ENCODE results near the gene TMEM202.
"Not testable (repeated sequence)": the region's sequence is repeated elsewhere in the genome, so short reads cannot be mapped to it uniquely, and the experiment has no call there.

The TMEM202 gene, protein sequence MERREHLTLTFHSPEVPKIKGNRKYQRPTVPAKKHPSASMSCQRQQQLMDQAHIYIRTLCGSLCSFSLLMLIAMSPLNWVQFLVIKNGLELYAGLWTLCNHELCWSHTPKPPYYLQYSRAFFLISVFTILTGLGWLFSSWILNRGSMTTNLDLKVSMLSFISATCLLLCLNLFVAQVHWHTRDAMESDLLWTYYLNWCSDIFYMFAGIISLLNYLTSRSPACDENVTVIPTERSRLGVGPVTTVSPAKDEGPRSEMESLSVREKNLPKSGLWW

DNA sequence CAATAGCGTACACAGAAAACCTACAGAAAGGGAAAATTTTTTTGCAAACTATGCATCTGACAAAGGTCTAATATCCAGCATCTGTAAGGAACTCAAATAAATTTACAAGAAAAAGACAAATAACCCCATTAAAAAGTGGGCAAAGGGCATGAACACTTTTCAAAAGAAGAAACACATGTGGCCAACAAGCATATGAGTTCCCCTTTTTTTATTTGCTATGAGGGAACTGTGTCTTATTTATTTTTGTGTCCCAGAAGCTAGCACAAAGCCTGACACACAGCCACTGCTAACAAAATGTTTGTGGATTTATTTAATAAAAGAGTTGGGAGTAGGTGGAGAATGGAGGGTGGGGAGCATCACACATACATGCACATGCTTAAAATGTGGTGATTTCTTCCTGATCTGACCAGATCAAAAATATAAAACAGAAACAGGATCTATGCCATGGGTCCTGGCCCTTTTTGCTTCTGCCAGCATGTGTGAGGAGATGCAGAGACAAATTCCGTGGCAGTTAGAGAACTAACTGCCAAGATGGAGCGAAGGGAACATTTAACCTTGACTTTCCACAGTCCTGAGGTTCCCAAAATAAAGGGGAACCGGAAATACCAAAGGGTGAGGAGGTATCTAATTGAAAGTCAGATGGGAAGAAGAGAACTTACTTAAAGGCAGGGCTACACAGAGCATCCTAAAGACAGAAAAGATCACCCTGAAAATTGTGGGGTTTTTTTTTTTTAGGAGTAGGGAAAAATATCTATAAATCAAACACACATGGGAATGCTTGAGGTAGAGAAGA, at the start of gene TMEM202:
Gene TMEM202 (plus strand): TSS at position 510 of the 793 bp plus-strand sequence. CDS start 22 bp downstream, at position 532.
- no peak for DNase-seq

DNA sequence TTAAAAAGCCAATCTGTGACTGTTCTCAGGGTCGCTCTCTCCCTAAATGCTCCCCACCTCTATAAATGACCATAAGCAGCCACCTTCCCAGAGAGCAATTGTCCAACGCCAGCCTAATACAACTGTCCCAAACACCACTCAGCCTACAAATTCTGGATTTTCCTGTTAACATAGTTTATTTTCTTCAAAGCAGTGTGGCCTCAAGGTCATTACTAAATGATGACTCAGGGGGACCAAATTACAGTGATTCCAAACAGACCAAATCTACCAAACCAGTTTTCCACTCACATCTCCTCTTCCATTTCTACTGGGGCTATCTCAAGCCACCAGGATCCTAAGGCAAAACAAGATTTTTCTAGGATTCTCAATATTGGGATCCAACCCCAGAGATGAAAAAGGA, 44.8 kb upstream of the TMEM202 start:
- no peak for DNase-seq

DNA sequence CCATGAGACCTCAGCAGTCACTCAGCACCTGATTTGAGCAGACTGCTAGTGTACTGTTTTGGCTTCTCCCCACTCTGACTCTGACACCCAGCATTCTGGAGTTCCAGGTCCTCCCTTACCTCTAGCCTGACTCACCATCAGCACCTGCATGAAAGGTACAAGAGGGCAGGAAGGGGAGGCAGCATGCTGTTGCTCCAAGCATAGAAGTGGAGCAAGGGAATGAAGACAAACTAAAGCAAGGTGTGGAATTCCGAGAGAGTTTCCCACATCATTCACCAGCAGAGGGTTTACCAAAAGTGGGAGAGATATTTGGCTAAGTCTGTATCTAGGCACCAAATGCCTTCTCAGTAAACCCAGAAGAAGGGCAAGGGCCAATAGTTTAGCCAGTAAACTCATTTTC, 43.6 kb upstream of the TMEM202 start:
- DNase-seq = no peak

DNA sequence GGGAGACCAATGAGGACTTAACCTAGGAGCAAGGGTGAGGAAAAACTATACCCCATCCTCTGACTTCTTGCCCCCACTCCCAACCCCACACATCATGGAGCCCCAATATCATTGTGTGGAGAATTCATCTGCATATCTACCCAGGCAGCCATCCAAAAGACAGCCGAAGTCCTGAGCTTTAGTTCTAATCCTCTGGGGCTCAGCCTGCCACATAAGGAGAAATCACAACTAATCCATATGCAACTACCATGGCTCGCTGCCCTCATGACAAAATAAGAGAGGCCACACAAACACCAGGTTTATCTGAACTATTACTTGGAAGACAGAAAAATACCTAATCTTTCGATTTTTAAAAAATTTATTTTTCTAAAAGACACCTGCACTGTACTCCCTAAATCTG, 40.0 kb upstream of the TMEM202 start:
- DNase-seq = no peak

DNA sequence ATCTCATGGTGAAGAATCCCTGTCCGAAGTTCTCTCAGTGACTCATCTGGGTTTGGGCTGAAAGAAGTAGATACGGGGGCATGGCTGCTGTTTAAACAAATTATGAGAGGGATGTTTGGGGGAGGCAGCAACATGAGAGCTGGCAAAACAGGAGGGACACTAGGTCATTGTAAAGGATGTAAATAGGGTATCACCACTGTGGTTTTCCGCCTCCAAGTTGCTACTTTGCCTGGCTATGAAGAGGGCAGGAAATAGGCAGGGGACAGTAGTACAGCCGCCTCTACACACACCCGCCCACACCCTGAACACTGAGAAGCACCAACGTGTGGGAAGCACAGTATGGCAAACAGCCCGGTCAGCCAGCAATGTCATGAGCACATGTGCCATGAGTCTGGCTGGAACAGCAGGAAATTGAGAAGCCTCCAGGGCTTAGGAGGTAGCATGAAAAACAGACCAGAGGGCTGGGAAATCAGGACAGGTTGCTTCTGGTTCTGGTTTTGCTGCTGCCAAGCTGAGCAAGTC, 39.4 kb upstream of the TMEM202 start:
- DNase-seq = peak in 1 of 2 experiments; percentile 19

DNA sequence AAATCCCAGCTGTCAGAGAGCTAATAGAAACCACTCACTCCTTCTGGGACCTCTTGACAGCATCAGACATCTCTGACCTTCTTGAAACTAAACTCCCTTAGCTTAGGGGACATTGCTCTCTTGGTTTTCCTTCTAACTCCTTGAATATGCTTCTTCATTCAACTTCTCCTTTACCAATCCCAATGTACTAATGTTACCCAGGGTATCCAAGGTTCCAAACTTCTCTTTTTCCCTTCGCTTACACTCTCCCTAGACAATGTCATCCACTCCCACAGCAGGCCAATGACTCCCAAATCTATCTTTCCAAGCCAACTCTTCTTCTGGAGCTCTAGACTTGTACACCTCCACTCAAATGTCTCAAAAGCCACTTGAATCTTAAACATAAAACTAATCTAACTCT, 36.9 kb upstream of the TMEM202 start:
- DNase-seq = no peak

DNA sequence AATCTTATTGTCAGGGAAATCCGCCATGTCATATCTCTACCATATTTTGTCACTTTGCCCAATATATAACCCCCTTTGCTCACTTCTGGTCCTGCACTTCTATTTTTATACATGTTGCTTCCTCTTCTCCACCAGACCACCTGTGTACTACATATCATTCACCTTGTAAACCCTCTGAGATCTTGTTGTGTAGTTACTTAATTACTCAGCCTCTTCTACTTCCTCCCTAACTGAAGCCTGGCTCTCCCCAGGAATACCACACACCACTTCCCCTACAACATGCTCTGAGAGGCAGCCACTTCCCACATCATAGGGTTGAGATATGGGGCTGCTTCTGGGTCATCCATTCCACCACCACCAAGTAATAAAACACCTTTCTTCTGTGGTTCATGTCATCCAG, 32.3 kb upstream of the TMEM202 start:
- DNase-seq = no peak

DNA sequence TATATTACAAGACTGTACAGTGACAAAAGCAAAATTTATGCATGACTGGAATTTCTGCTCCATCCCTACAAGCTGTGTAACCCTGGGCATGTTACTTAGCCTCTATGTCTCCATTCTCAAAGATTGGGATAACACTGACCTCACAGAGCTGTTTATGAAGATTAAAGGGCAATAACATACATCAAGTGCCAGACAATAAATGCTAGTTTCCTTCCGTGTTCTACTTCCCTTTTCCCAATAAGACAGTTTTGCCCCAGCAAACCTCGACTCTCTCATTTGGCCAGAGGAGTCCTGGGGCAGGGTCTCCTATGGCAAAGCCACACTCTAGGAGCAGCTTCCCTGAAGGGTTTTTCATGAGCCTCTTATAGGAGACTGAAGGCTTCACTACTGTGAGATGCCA, 29.8 kb upstream of the TMEM202 start:
- no peak for DNase-seq

DNA sequence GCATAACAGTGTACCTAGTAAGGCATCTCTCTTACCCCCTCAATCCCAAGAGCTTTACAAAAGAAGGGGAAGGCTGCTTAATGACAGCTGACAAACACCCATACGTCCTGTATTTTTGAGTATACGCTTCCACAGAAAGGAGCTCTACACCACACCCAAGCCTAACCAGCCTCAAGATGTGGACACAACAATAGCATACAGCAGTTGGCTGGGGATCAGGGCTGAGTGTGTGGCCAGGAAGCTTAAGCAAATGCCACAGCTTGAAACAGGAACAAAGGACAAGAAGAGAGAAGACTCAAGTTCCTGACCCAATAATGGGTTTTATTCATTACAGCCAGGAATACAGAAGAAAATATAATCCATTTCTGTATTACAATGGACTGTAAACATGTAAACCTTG, 29.2 kb upstream of the TMEM202 start:
- no peak for DNase-seq

DNA sequence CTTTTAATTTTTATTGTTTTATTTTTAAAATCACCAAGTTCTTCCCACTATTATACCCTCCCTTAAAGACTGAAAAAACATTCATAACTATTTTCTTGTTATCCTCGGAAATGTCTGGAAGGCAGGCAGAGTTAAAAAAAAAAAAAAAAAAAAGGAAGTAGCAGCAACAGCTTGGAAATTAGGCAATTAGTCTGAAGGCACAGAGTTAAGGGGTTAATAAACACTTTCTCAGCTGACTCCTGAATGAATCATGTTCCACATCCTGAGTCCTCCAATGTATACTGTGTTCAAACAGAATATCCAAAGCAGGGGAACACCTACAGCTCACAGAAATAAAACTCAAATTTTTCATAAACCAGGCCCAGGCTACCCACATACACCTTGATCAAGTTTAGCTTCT, 28.1 kb upstream of the TMEM202 start:
- no peak for DNase-seq

DNA sequence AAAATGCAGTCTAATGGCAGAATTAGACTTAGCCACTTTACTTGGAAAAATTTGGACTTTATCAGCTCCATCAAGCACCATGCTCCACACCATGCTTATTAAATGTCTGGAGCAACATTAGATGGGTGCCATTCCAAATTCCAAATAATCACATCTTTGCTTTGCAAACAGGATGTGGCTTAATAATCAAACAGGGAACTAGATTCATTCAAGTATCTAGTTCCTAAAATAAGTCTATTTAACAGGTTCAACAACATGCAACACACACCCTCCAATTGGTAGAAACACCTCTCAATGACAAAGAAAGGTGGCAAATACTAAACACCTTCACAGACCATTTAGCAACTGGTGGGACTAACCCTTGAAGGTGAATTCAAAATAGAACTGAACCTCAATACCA, 25.7 kb upstream of the TMEM202 start:
- DNase-seq = no peak

DNA sequence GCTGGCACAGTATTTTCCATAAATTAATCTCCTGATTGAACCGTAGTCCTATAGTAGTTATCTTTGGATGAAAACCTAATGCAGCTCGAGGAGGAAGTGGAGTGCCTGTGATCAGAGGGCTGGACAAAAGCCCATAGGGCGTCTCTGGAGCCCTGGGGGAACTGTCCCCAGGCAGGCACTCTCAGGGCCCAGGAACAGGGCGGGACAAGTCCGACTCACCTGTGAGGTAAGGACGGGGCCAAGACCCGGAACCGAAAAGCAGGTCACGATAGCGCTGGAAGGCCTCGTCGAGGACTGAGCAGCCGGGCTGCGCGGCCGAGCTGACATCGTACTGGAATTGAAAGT, 22.6 kb upstream of the TMEM202 start:
- peak; percentile 68 to 82 for DNase-seq

DNA sequence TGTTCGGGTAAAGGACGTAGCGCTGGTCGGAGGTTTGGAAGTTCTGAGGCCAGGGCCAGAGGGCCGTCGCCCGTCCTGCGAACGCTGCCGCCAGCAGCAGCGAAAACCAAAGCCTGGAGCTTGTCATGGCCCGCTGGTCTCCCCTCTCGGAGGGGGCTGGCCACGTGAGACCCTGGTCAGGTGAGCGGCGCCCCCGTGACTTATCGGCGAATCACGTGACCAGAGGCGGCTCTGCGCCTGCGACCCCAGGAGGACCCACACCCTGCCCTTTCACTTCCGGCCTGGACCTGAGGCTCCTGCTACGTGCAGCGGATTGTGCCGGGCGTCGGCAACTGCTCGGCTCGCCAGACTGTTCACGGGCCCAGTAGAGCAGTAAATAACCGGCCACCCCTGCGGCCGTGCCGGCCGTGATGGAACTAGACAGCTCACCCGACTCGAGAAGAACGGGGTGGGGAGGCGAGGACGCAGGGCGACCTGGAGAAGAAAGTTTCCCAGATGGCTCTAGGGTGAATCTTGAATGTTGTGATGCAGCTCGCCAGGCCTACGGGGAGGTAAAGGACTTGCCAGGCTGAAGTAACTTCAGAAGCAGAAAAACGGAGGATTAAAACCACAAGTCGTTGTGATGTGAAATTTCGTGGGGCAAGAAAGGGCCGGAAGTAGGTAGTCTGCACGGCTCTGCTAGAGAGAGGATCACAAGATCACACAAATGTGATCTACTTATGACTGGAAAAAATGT, 22.1 kb upstream of the TMEM202 start, which contains the start of gene HEXA:
Gene HEXA (minus strand): TSS at position 169 of the 736 bp plus-strand sequence. CDS start 42 bp downstream, at position 127.
- DNase-seq = peak; percentile 90 to 98

DNA sequence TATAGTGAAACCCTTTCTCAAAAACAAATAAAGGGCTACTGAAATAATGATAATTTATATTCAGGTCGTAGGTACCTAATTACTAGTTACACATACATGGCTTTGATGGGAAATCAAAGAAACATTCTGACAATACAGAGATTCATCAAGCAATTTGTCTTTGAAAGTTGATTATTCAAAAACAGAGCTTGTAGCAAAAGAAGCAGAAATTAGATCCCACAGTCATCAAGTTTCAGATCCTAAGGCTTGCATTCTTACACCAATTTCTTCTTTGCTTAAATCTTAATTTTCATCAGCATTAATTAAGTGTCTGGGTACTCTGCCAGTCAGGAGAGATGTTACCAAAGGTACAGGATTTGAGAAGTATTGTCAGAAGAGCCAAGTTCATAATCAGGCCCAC, 20.8 kb upstream of the TMEM202 start:
- DNase-seq = no peak

DNA sequence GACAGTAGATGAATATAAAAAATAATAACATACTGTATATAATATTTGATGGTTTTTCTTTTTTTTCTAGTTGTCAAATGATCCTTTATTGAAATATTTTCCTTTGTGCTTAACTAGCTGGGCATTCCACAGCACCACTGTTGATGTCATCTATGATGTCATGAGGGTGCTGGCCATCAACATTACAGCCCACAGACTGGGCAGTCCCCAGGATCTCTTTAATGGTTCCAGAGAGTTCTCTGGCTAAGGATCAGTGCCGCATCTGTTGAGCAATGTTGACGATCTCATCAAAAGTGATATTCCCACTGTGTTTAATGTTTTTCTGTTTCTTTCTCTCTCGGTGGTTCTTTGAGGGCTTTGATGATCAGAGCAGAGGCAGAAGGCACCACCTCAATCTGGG, 19.0 kb upstream of the TMEM202 start:
- not testable (repeated sequence) for DNase-seq

DNA sequence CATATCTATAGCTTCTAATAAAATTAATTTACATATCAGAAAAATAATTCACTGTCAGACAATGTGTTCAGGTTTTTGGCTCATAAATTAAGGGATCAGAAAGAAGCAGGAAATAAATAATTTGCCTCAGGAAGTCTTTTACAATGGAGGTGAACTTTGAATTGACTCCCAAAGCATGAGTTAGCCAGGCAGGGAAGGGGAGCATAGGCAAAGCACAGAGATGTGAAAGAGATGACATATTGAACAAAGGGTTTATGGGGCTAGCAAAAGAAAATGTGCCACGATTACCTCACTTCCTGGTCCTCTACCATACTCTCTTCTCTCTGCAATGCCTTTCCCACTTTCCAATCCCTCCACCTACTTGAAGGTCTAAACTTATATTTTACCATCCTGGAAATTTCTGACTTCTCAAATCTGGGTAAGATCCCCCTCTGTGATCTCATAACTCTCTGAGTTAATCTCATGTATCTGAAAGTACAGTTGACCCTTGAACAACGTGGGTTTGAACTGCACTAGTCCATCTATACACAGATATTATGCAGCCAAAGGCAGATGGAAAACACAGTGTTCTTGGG, 18.2 kb upstream of the TMEM202 start:
- no peak for DNase-seq

DNA sequence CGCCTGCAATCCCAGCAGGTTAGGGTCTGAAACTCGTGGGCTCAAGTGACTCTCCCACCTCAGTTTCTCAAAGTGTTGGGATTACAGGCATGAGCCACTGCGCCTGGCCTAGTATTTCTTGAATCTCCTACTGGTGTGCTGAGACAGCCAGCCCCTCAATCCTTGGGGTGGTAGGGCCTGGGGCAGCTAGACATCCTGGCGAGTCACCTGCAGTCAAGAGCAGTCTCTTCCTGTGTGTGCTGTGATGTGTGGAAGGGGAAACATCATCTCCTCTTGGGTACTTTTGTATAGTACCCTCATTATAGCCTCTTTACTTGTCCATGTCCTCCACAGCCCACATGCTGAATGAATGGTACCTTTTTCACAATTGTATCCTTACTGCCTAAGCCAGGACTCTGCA, 17.4 kb upstream of the TMEM202 start:
- no peak for DNase-seq

DNA sequence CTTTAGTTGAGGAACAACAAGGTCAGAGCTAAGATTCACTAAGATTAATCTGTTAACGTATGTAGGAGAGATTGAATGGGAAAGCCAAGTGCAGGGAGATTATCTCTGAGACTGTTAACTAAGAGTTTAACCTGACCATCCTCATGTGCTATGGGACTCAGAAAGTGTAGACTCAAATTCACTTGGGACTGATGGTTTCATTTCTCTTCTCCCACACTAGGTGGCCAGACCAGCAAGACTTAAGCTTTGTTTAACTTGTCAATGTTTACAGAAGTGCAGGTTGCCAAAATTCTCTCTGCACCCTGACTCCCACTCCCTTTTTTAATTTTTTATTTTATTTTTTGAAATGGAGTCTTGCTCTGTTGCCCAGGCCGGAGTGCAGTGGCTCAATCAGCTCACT, 16.0 kb upstream of the TMEM202 start:
- peak in 1 of 2 experiments; percentile 18 for DNase-seq

DNA sequence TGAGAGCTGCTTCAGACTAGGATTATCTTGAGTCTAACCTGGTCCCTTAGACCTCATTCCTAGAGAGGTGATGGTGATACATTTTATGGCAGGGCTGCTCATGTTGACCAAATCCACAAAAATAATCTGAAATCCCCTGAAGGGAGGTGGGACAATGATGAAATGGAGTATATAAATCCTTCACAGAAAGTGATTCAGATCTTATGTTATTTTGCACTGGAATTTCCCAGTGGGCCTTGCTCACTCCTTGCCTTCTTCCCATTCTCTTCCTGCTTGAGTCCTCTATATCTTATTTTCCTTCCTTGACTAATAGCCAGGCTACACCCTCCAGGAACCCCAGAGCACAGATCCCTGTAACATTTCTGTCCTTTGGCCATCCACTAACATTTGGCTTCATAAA, 10.4 kb upstream of the TMEM202 start:
- no peak for DNase-seq

DNA sequence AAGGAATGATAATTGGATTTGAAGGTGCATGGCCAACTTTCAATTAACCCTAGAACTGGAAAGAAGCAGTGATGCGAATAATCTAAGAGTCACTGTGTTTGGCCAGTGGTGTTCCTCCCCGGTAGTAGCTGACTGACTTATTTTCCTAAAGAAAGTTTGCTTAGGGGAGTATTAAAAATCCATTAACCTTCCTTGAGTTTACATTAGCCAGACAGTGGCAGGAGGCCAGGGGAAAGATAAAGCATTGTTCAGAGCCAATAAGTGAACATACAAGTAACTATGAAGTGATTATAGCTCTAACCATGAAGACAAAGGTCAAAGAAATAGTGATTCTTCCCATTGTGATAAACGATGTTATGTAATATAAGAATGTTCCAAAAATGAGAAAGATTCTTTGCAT, 8.9 kb upstream of the TMEM202 start:
- DNase-seq = no peak

DNA sequence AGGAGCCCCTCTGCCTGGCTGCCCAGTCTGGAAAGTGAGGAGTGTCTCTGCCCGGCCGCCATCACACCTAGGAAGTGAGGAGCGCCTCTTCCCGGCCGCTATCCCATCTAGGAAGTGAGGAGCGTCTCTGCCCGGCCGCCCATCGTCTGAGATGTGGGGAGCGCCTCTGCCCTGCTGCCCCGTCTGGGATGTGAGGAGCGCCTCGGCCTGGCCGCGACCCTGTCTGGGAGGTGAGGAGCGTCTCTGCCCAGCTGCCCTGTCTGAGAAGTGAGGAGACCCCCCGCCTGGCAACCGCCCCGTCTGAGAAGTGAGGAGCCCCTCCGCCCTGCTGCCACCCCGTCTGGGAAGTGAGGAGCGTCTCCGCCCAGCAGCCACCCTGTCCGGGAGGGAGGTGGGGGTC, 1.8 kb upstream of the TMEM202 start:
- DNase-seq = not testable (repeated sequence)

DNA sequence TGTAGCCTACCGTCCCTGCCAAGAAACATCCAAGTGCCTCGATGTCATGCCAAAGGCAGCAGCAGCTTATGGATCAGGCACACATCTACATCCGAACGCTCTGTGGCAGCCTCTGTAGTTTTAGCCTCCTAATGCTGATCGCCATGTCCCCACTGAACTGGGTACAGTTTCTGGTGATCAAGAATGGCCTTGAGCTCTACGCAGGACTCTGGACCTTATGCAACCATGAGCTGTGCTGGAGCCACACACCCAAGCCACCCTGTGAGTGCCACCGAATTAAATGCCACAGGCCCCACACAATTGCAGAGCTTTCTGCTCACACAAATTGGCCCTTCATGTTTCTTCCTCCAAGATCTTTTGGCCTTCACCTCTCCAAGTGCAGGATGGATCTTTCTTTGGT, 543 bp downstream of the TMEM202 start:
- DNase-seq = no peak

DNA sequence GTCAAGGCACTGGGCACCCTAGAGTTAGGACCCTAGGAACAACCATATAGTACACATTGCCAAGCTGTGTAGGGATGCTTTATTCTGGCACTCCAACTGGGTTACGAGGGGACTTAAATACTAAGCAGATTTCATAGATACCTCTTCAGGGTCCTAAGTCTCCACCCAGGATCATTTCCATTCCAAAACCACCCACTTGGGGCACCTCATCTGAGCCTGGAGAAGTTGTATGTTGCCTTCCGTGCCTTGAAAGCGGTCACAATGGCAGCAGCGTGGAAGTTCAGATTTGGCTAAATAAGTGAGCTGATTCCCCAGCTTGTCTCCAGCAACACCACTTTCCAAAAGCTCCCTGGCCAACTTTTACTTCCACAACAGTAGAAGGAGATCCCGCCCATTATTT, 4.6 kb downstream of the TMEM202 start:
- no peak for DNase-seq

Measured in NCI-H526 (cell line).